ENCODE results near the gene VWA8.
A peak's percentile ranks its signal among the peaks of the same experiment; 100 is the strongest.
"Not testable (repeated sequence)": the region's sequence is repeated elsewhere in the genome, so short reads cannot be mapped to it uniquely, and the experiment has no call there.

Gene VWA8

GRCh38 chr13:41895478-41895877 is 65.4 kb downstream of the VWA8 start:
- no peaks in the 10 kb centered on the region for H3K27me3 Mint-ChIP-seq
- peaks cover 9% of the 10 kb centered on the region for H3K36me3 Mint-ChIP-seq
- no peaks in the 10 kb centered on the region for H3K9me3 Mint-ChIP-seq
- no peaks in the 10 kb centered on the region for H3K4me1 Mint-ChIP-seq
- no peak for DNase-seq
- no peak overlapping the region for H3K27ac Mint-ChIP-seq
- H3K4me3 Mint-ChIP-seq: no peak overlapping the region
- CTCF ChIA-PET: no interaction called here

DNA sequence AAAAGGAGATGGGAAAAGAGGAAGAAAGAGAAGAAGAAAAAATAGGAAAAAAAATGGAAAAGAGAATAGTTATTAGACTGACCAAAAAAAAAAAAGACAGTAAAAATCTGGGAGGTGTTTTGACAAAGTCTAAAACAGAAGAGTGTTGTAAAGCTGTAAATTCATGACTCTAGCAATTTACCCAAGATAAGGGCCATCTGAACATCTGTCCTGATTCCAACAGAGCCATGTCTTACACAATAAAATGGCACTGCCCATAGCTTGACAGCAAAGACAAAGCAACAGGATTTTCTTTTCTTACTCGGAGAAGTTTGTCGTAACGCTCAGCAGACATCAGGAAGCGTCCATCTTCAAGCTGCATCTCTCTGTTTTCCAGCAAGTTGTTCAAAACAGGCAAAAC is 69.8 kb downstream of the VWA8 start:
- Mint-ChIP-seq H3K9me3 (no peaks in the 10 kb centered on the region), H3K4me1 (no peaks in the 10 kb centered on the region), H3K36me3 (peaks cover 24% of the 10 kb centered on the region), H3K27me3 (no peaks in the 10 kb centered on the region), H3K27ac (no peak overlapping the region), H3K4me3 (no peak overlapping the region)
- CTCF ChIA-PET: no interaction called here
- DNase-seq: no peak

- no peaks in the 10 kb centered on the region for H3K4me1 Mint-ChIP-seq
- CTCF ChIA-PET: no interaction called here
- no peak overlapping the region for H3K27ac Mint-ChIP-seq
- no peaks in the 10 kb centered on the region for H3K27me3 Mint-ChIP-seq
- peaks cover 4% of the 10 kb centered on the region for H3K9me3 Mint-ChIP-seq
- no peak for DNase-seq
- H3K36me3 Mint-ChIP-seq: peaks cover 49% of the 10 kb centered on the region
- H3K4me3 Mint-ChIP-seq: no peak overlapping the region
Observed at GRCh38 chr13:41883147-41883546, 77.8 kb downstream of the VWA8 start.

- CTCF ChIA-PET, H3K4me1 Mint-ChIP-seq, H3K27me3 Mint-ChIP-seq, H3K9me3 Mint-ChIP-seq, H3K27ac Mint-ChIP-seq, DNase-seq, H3K4me3 Mint-ChIP-seq: not testable (repeated sequence)
- peaks cover 43% of the 10 kb centered on the region for H3K36me3 Mint-ChIP-seq
Observed at GRCh38 chr13:41881890-41882289, 79.0 kb downstream of the VWA8 start.

- Mint-ChIP-seq H3K4me3 (no peak overlapping the region), H3K4me1 (no peaks in the 10 kb centered on the region), H3K36me3 (peaks cover 39% of the 10 kb centered on the region), H3K9me3 (peaks cover 4% of the 10 kb centered on the region), H3K27ac (no peak overlapping the region), H3K27me3 (no peaks in the 10 kb centered on the region)
- CTCF ChIA-PET: no interaction called here
- no peak for DNase-seq
Observed at GRCh38 chr13:41880966-41881365, 79.9 kb downstream of the VWA8 start.

- Mint-ChIP-seq H3K4me1 (peaks cover 7% of the 10 kb centered on the region), H3K4me3 (no peak overlapping the region), H3K36me3 (peaks cover 21% of the 10 kb centered on the region), H3K9me3 (no peaks in the 10 kb centered on the region), H3K27me3 (no peaks in the 10 kb centered on the region), H3K27ac (no peak overlapping the region)
- no peak for DNase-seq
- CTCF ChIA-PET: interaction anchor here (1.1 kb wide), 1 partner anchor 11 kb away, joined by 3 read pairs; no protein-coding TSS in a partner anchor
Observed at GRCh38 chr13:41864658-41865057, 96.3 kb downstream of the VWA8 start.

DNA sequence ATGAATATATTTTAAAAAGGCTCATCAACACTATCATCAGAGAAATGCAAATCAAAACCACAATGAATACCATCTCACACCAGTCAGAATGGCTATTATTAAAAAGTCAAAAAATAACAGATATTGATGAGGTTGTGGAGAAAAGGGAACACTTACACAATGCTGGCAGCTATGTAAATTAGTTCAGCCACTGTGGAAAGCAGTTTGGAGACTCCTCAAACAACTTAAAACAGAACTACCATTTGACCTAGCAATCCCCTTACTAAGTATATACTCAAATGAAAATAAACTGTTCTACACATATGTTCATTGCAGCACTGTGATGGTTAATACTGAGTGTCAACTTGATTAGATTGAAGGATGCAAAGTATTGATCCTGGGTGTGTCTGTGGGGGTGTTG is 98.2 kb downstream of the VWA8 start:
- CTCF ChIA-PET, H3K4me3 Mint-ChIP-seq, H3K27ac Mint-ChIP-seq, H3K27me3 Mint-ChIP-seq, H3K9me3 Mint-ChIP-seq, H3K4me1 Mint-ChIP-seq, DNase-seq: not testable (repeated sequence)
- H3K36me3 Mint-ChIP-seq: peaks cover 33% of the 10 kb centered on the region

GRCh38 chr13:41859565-41859964 is 101.3 kb downstream of the VWA8 start:
- H3K36me3 Mint-ChIP-seq: peaks cover 39% of the 10 kb centered on the region
- no peaks in the 10 kb centered on the region for H3K9me3 Mint-ChIP-seq
- H3K4me1 Mint-ChIP-seq: peaks cover 8% of the 10 kb centered on the region
- no peaks in the 10 kb centered on the region for H3K27me3 Mint-ChIP-seq
- no peak overlapping the region for H3K27ac Mint-ChIP-seq
- CTCF ChIA-PET: no interaction called here
- DNase-seq: no peak
- no peak overlapping the region for H3K4me3 Mint-ChIP-seq

GRCh38 chr13:41858780-41859179 is 102.1 kb downstream of the VWA8 start:
- no peak for DNase-seq
- no peak overlapping the region for H3K27ac Mint-ChIP-seq
- H3K4me3 Mint-ChIP-seq: no peak overlapping the region
- peaks cover 40% of the 10 kb centered on the region for H3K36me3 Mint-ChIP-seq
- H3K27me3 Mint-ChIP-seq: no peaks in the 10 kb centered on the region
- CTCF ChIA-PET: interaction anchor here (0.7 kb wide), 1 partner anchor 80 kb away, joined by 3 read pairs; no protein-coding TSS in a partner anchor
- no peaks in the 10 kb centered on the region for H3K9me3 Mint-ChIP-seq
- H3K4me1 Mint-ChIP-seq: peaks cover 8% of the 10 kb centered on the region

GRCh38 chr13:41854758-41855157 is 106.2 kb downstream of the VWA8 start:
- Mint-ChIP-seq H3K36me3 (peaks cover 39% of the 10 kb centered on the region), H3K9me3 (peaks cover 3% of the 10 kb centered on the region), H3K4me1 (peaks cover 2% of the 10 kb centered on the region), H3K27me3 (no peaks in the 10 kb centered on the region), H3K4me3 (no peak overlapping the region), H3K27ac (peak overlapping the region; percentile 24)
- no peak for DNase-seq
- CTCF ChIA-PET: interaction anchor here (1.1 kb wide), 1 partner anchor 11 kb away, joined by 3 read pairs; no protein-coding TSS in a partner anchor

- Mint-ChIP-seq H3K27me3 (no peaks in the 10 kb centered on the region), H3K27ac (no peak overlapping the region), H3K4me3 (no peak overlapping the region), H3K36me3 (peaks cover 28% of the 10 kb centered on the region), H3K4me1 (no peaks in the 10 kb centered on the region), H3K9me3 (peaks cover 3% of the 10 kb centered on the region)
- CTCF ChIA-PET: no interaction called here
- no peak for DNase-seq
Observed at GRCh38 chr13:41851351-41851750, 109.6 kb downstream of the VWA8 start.

DNA sequence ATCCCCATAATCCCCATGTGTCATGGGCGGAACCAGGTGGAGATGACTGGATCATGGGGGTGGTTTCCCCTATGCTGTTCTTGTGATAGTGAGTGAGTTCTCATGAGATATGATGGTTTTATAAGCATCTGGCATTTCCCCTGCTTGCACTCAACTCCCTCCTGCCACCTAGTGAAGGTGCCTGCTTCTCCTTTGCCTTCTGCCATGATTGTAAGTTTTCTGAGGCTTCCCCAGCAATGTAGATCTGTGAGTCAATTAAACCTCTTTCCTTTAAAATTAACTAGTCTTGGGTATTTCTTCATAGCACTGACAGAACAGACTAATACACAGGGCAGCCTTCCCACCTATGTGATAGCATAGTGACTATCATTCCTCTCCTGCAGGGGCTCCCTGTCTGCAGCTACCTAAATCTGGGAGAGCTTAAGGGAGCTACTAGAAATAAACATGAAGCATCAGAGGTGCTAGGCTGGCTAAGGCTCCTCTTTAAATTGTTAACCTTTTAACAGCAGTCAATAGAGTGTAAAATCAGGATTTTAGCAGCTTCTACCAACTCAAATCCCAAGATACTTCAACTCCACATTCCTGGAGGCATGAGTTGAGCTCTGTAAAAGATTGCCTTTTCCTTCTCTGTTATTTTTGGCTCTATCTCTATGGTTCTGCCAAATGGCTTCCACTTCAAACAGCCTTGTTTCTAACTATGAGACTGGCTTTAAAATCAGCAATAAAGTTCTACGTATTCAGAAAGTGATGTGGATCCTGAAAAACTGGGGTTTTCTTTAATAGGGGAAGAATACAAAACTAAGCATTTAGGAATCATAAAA is 112.3 kb downstream of the VWA8 start:
- Mint-ChIP-seq H3K27me3 (no peaks in the 10 kb centered on the region), H3K9me3 (peaks cover 3% of the 10 kb centered on the region), H3K4me3 (no peak overlapping the region), H3K36me3 (peaks cover 20% of the 10 kb centered on the region), H3K4me1 (no peaks in the 10 kb centered on the region), H3K27ac (no peak overlapping the region)
- no peak for DNase-seq
- CTCF ChIA-PET: no interaction called here

DNA sequence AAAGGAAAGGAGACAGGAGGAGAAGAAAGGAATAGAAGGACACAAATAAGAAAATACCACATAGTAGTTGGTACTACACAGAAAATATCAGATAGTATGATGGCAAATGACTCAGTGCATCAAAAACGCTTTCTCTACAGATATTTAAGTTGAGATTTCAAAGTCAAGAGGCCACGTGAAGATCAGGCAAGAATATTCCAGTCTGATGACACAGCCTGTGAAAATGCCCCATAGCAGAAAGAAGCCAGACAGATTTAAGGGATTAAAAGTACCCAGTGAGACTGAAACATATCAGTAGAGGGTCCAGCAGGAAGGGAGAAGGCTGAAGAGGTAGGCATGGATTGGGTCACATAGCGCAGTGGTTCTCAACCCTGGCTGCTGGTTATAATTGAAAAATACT is 113.7 kb downstream of the VWA8 start:
- peaks cover 10% of the 10 kb centered on the region for H3K36me3 Mint-ChIP-seq
- no peaks in the 10 kb centered on the region for H3K9me3 Mint-ChIP-seq
- no peak overlapping the region for H3K4me3 Mint-ChIP-seq
- CTCF ChIA-PET: no interaction called here
- no peak overlapping the region for H3K27ac Mint-ChIP-seq
- no peaks in the 10 kb centered on the region for H3K27me3 Mint-ChIP-seq
- DNase-seq: no peak
- no peaks in the 10 kb centered on the region for H3K4me1 Mint-ChIP-seq

GRCh38 chr13:41842036-41842620 is 118.8 kb downstream of the VWA8 start:
- Mint-ChIP-seq H3K27me3 (no peaks in the 10 kb centered on the region), H3K4me1 (no peaks in the 10 kb centered on the region), H3K4me3 (no peak overlapping the region), H3K36me3 (peaks cover 18% of the 10 kb centered on the region), H3K9me3 (no peaks in the 10 kb centered on the region), H3K27ac (no peak overlapping the region)
- CTCF ChIA-PET: no interaction called here
- no peak for DNase-seq

GRCh38 chr13:41837629-41838028 is 123.3 kb downstream of the VWA8 start:
- CTCF ChIA-PET: interaction anchor here (0.7 kb wide), 1 partner anchor 316 kb away, joined by 3 read pairs; no protein-coding TSS in a partner anchor
- no peak for DNase-seq

More at GRCh38 chr13:41837629-41838028, 123.3 kb downstream of the VWA8 start:
- H3K9me3 Mint-ChIP-seq: peaks cover 4% of the 10 kb centered on the region
- no peak overlapping the region for H3K4me3 Mint-ChIP-seq
- H3K4me1 Mint-ChIP-seq: no peaks in the 10 kb centered on the region
- H3K27ac Mint-ChIP-seq: no peak overlapping the region
- peaks cover 17% of the 10 kb centered on the region for H3K36me3 Mint-ChIP-seq
- H3K27me3 Mint-ChIP-seq: no peaks in the 10 kb centered on the region

All from activated naive CD4-positive, alpha-beta T cell treated with anti-CD3 and anti-CD28 coated beads, Interleukin-2, amount 10 ng/mL, durations not matched to agents 7 days and 5 days (primary cell).